Duodenal mucosa (tissue), 2 donors: ENCODE results near the gene AMPD1.

Experiments used
- H3K27ac ChIP-seq: one replicate; pipeline ENCODE4 v1.7.0; 2013; ENCODE audit warnings: low read depth, low read length
- H3K27me3 ChIP-seq, 2 donors: one replicate each; pipeline ENCODE4 v1.7.0; 2013; ENCODE audit warnings: low read length in 2 of 2, control low read depth in 1 of 2; ENCODE audit not compliant: insufficient read depth in 2 of 2, control insufficient read depth in 1 of 2
- H3K36me3 ChIP-seq, 2 donors: one replicate each; pipeline ENCODE4 v1.7.0; 2013; ENCODE audit warnings: low read length in 2 of 2, control low read depth in 1 of 2; ENCODE audit not compliant: insufficient read depth in 2 of 2, control insufficient read depth in 1 of 2
- H3K4me1 ChIP-seq, 2 donors: one replicate each; pipeline ENCODE4 v1.7.0; 2013; ENCODE audit warnings: low read length in 2 of 2, control low read depth in 1 of 2; ENCODE audit not compliant: insufficient read depth in 2 of 2, control insufficient read depth in 1 of 2
- H3K4me3 ChIP-seq, 2 donors: one replicate each; pipeline ENCODE4 v1.7.0; 2013; ENCODE audit warnings: low read length in 2 of 2, low read depth in 1 of 2
- H3K9ac ChIP-seq, 2 donors: one replicate each; pipeline ENCODE4 v1.7.0; 2013; ENCODE audit warnings: low read length in 2 of 2, low read depth in 1 of 2
- H3K9me3 ChIP-seq, 2 donors: one replicate each; pipeline ENCODE4 v1.7.0; 2013; ENCODE audit warnings: low read length in 2 of 2, control low read depth in 1 of 2; ENCODE audit not compliant: control insufficient read depth in 1 of 2

Gene AMPD1

DNA sequence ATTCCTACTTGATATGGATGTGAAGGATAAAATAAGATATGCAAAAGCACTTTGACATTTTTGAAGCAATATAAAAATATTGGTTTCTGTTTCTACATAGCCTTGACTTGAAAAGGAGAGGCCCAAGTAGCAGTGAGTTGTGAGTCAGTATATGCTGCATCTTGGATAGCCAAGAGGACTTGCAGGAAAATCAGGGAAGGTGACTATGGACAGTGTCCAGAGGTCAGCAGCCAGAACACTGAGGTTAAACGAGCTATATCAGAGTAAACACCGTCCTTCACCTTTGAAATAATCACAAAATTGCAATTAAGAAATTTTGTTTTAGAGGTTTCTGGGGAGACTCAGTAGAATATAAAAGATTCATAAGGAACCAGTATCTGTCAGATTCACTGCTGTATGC lies 6.6 kb upstream of the AMPD1 start:
- Histone ChIP-seq H3K27me3 (no peaks in the 10 kb centered on the region), H3K9me3 (no peaks in the 10 kb centered on the region), H3K36me3 (peaks cover 0 to 15% of the 10 kb centered on the region in 2 donors), H3K4me3 (no peak overlapping the region), H3K27ac (no peak overlapping the region), H3K4me1 (no peaks in the 10 kb centered on the region), H3K9ac (no peak overlapping the region)

DNA sequence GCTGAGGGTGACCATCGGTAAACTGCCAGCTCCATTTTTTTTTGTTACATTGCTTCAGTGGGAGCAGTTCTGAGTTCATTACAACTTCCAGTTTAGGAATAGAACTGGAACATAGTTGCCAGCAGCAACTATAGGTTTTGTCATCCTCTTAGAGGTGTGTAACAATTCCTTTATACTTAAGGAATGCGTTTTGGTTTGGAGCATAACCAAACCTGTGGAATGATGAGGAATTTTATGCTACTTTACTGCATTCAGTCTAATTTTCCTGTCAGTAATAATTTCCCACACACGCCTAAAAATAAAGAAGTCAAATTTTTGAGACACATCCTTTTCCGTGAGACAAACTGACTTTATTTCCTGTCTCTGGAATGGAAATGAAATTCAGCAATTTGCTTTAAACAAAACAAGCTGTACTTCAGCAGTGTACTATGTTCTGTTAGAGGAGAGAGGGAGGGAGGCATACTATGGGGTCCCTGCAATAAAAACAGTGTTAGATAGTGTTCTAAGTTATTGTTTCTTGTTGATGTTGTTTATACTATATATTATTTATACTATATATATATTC lies 4.8 kb upstream of the AMPD1 start:
- Histone ChIP-seq H3K9ac (no peak overlapping the region), H3K4me3 (no peak overlapping the region), H3K27me3 (no peaks in the 10 kb centered on the region), H3K4me1 (peaks cover 0 to 5% of the 10 kb centered on the region in 2 donors), H3K27ac (no peak overlapping the region), H3K36me3 (peaks cover 0 to under 1% of the 10 kb centered on the region in 2 donors), H3K9me3 (no peaks in the 10 kb centered on the region)

GRCh38 chr1:114696810-114697209 lies 1.5 kb upstream of the AMPD1 start:
- Histone ChIP-seq H3K27ac (no peak overlapping the region), H3K9me3 (no peaks in the 10 kb centered on the region), H3K4me3 (no peak overlapping the region), H3K36me3 (no peaks in the 10 kb centered on the region), H3K4me1 (peaks cover 0 to 5% of the 10 kb centered on the region in 2 donors), H3K9ac (no peak overlapping the region), H3K27me3 (no peaks in the 10 kb centered on the region)

- H3K27me3 ChIP-seq: peaks cover 0 to 4% of the 10 kb centered on the region in 2 donors
- no peak overlapping the region for H3K9ac ChIP-seq
- H3K36me3 ChIP-seq: no peaks in the 10 kb centered on the region
- H3K4me1 ChIP-seq: peaks cover 0 to 5% of the 10 kb centered on the region in 2 donors
- no peak overlapping the region for H3K4me3 ChIP-seq
- no peak overlapping the region for H3K27ac ChIP-seq
- no peaks in the 10 kb centered on the region for H3K9me3 ChIP-seq
Observed at GRCh38 chr1:114694540-114695310, 621 bp downstream of the AMPD1 start.

DNA sequence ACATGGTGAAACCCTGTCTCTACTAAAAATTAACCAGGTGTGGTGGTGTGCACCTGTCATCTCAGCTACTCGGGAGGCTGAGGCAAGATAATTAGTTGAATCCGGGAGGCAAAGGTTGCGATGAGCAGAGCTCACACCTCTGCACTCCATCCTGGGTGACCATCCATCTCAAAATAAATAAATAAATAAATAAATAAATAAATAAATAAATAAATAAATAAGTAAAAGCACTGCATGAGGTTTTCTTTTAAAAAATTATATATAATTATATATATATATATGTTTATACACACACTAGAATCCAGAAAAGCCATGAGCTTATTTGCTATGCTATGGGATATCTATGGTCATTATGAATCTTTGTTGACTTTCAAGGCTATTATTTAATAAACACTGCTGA lies 2.4 kb downstream of the AMPD1 start:
- H3K4me3 ChIP-seq: no peak overlapping the region
- H3K4me1 ChIP-seq: peaks cover 0 to 5% of the 10 kb centered on the region in 2 donors
- H3K36me3 ChIP-seq: no peaks in the 10 kb centered on the region
- H3K27me3 ChIP-seq: peaks cover 0 to 4% of the 10 kb centered on the region in 2 donors
- H3K27ac ChIP-seq: no peak overlapping the region
- H3K9ac ChIP-seq: no peak overlapping the region
- H3K9me3 ChIP-seq: no peaks in the 10 kb centered on the region

DNA sequence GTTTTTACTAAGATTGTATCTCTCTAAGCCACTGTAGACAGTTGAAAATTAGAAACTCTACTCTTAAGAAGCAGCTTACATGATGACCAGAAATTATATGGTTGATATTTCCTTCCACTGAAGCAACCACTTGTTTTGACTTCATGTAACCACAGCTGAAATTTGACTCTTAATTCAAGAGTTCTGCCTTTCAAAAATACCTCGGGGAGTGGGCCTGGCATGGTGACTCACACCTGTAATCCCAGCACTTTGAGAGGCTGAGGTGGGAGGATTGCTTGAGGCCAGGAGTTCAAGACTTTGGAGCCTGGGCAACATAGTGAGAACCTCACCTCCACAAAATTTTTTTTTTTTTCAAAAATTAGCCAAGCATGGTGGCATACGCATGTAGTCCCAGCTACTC lies 4.3 kb downstream of the AMPD1 start:
- Histone ChIP-seq H3K4me3 (no peak overlapping the region), H3K36me3 (no peaks in the 10 kb centered on the region), H3K27ac (no peak overlapping the region), H3K9me3 (no peaks in the 10 kb centered on the region), H3K4me1 (peaks cover 0 to 5% of the 10 kb centered on the region in 2 donors), H3K9ac (no peak overlapping the region), H3K27me3 (peaks cover 0 to 4% of the 10 kb centered on the region in 2 donors)

DNA sequence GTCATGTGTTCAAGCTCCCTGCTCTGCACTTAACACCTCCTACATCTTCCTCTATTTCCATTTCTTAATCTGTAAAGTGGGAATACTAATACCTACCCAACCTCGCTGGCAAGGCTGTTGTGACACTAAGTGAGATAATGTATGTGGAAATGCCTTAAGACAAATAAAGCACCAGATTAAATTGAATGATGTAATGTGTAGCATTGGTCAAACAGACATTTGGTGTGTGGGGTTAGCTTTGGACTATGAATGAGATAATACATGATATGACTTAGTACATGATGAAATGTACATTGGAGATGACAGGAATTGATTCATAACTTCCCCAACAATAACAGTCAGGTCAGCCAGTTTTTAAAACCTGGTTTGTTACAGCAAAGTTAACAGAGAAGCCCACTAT lies 5.2 kb downstream of the AMPD1 start:
- H3K27ac ChIP-seq: no peak overlapping the region
- no peaks in the 10 kb centered on the region for H3K36me3 ChIP-seq
- H3K27me3 ChIP-seq: peaks cover 0 to 4% of the 10 kb centered on the region in 2 donors
- no peaks in the 10 kb centered on the region for H3K4me1 ChIP-seq
- no peaks in the 10 kb centered on the region for H3K9me3 ChIP-seq
- no peak overlapping the region for H3K9ac ChIP-seq
- no peak overlapping the region for H3K4me3 ChIP-seq

DNA sequence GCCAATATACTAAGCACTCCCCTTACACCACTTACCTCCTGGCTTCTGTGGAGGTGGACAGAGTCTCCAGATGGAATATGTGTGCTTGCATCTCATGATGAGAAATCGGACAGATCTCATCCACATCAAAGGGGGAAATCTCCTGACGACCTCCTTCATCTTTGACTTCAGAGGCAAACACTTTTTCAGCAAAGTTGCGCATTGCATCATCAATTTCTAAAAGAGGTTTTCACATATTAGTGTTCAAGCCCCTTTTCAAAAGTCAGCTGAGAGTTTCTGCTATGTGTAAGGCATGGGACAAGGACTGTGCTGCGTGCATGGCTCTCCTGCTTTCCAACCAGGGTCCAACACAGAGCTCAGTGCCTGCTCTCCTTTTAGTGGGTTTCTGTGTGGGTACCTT lies 6.8 kb downstream of the AMPD1 start:
- no peak overlapping the region for H3K4me3 ChIP-seq
- H3K36me3 ChIP-seq: no peaks in the 10 kb centered on the region
- H3K27ac ChIP-seq: no peak overlapping the region
- H3K9me3 ChIP-seq: no peaks in the 10 kb centered on the region
- no peaks in the 10 kb centered on the region for H3K4me1 ChIP-seq
- no peak overlapping the region for H3K9ac ChIP-seq
- H3K27me3 ChIP-seq: peaks cover 0 to 4% of the 10 kb centered on the region in 2 donors

- no peaks in the 10 kb centered on the region for H3K9me3 ChIP-seq
- H3K9ac ChIP-seq: no peak overlapping the region
- no peak overlapping the region for H3K4me3 ChIP-seq
- no peaks in the 10 kb centered on the region for H3K4me1 ChIP-seq
- no peaks in the 10 kb centered on the region for H3K36me3 ChIP-seq
- peaks cover 0 to 4% of the 10 kb centered on the region in 2 donors for H3K27me3 ChIP-seq
- no peak overlapping the region for H3K27ac ChIP-seq
Observed at GRCh38 chr1:114685851-114686250, 9.5 kb downstream of the AMPD1 start.

DNA sequence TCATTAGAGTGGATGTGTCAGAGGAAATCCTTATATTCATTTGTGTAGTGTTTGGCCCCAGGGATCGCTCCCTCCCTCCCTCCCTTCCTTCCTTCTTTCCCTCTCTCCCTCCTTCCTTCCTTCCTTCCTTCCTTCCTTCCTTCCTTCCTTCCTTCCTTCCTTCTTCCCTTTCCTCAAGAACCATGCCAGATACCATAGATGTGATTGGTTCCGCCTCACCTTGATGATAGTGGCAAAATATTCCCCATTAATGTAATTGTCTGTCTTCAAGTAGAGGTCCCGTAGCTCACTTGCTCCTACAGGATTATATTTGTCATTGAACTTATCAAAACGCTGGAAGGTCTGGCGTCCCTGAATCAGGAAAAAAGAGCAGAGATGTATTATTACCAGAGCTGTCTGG lies 17.7 kb downstream of the AMPD1 start:
- Histone ChIP-seq H3K27me3 (peaks cover 0 to 11% of the 10 kb centered on the region in 2 donors), H3K9ac (no peak overlapping the region), H3K27ac (no peak overlapping the region), H3K4me1 (no peaks in the 10 kb centered on the region), H3K4me3 (no peak overlapping the region), H3K9me3 (no peaks in the 10 kb centered on the region), H3K36me3 (no peaks in the 10 kb centered on the region)
